Measurements from ENCODE around the gene NYAP1.

NYAP1 gene

DNA sequence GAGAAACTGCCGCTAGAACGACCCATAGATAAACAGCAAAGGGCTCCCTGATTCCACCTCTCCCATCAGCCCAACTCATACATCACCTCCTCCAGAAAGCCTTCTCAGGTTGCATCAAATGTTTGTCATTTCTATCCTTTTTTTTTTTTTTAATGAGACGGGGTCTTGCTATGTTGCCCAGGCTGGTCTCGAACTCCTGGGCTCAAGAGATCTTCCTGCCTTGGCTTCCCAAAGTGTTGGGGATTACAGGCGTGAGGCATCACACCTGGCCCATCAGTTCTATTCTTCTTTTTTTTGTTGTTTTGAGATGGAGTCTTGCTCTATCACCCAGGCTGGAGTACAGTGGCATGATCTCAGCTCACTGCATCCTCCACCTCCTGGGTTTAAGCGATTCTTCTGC is 26.7 kb upstream of the NYAP1 start:
- Histone ChIP-seq H3K36me3 (no peaks in the 10 kb centered on the region; the same call in 1 of the 2 replicates), H3K9me3 (ENCODE audit: severe bottlenecking) (no peaks in the 10 kb centered on the region), H3K4me3 (ENCODE audit: low read depth, low read length) (no peak overlapping the region), H3K27me3 (ENCODE audit: insufficient read depth, low read depth, severe bottlenecking) (no peaks in the 10 kb centered on the region), H3K27ac (no peak overlapping the region)
- DNase-seq: no peak
- TF ChIP-seq, protein P1, sequence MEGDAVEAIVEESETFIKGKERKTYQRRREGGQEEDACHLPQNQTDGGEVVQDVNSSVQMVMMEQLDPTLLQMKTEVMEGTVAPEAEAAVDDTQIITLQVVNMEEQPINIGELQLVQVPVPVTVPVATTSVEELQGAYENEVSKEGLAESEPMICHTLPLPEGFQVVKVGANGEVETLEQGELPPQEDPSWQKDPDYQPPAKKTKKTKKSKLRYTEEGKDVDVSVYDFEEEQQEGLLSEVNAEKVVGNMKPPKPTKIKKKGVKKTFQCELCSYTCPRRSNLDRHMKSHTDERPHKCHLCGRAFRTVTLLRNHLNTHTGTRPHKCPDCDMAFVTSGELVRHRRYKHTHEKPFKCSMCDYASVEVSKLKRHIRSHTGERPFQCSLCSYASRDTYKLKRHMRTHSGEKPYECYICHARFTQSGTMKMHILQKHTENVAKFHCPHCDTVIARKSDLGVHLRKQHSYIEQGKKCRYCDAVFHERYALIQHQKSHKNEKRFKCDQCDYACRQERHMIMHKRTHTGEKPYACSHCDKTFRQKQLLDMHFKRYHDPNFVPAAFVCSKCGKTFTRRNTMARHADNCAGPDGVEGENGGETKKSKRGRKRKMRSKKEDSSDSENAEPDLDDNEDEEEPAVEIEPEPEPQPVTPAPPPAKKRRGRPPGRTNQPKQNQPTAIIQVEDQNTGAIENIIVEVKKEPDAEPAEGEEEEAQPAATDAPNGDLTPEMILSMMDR (IDR thresholded peaks at IDR 0.05; ENCODE audit: low read depth, low read length): no peak

DNA sequence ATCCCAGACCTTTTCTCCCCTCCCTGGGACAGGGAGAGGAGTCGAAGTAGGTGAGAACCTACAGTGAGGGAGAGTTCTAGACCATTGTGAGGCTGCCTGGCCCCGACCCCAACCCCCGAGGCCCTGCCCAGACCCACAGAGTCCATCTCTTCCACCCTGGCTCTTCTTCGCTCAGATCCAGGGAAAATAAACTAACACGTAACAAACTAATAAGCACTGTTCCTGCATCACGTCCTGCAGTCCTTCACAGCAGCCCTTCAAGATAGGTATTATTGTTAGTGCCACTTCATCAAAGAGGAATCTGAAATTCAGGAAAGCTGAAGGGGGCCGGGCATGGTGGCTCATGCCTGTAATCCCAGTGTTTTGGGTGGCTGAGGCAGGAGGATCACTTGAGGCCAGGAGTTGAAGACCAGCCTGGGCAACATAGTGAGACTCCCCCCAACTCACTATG is 19.5 kb upstream of the NYAP1 start, which contains the start of gene SPACDR:
SPACDR (minus strand) TSS at position 51 of the 451 bp plus-strand sequence. CDS start 235 bp downstream, outside the sequence.
- H3K27me3 ChIP-seq (ENCODE audit: insufficient read depth, low read depth, severe bottlenecking): no peaks in the 10 kb centered on the region
- no peak for DNase-seq
- H3K9me3 ChIP-seq (ENCODE audit: severe bottlenecking): no peaks in the 10 kb centered on the region
- no peak within 1 kb of the TSS for H3K4me3 ChIP-seq (ENCODE audit: low read depth, low read length)
- no peak within 1 kb of the TSS for H3K27ac ChIP-seq
- TF ChIP-seq, protein P1 (IDR thresholded peaks at IDR 0.05; ENCODE audit: low read depth, low read length): no peak
- no peaks in the 10 kb centered on the region; the same call in 1 of the 2 replicates for H3K36me3 ChIP-seq

DNA sequence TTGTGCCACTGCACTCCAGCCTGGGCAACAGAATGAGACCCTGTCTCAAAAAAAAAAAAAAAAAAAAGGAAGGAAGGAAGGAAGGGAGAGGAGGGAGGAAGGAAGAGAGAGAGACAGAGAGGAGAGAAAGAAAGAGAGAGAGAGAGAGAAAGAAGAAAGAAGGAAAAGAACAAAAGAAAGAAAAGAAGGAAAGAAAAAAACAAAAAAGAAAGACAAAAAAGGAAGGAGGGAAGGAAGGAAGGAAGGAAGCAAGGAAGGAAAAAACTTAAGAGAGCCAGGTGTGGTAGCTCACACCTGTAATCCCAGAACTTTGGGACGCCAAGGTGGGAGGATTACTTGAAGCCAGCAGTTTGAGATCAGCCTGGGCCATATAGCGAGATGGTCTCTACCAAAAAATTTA is 18.9 kb upstream of the NYAP1 start:
- no peak overlapping the region for H3K27ac ChIP-seq
- H3K4me3 ChIP-seq (ENCODE audit: low read depth, low read length): no peak overlapping the region
- TF ChIP-seq, protein P1 (IDR thresholded peaks at IDR 0.05; ENCODE audit: low read depth, low read length): no peak
- no peaks in the 10 kb centered on the region for H3K9me3 ChIP-seq (ENCODE audit: severe bottlenecking)
- H3K27me3 ChIP-seq (ENCODE audit: insufficient read depth, low read depth, severe bottlenecking): no peaks in the 10 kb centered on the region
- no peak for DNase-seq
- H3K36me3 ChIP-seq: no peaks in the 10 kb centered on the region

DNA sequence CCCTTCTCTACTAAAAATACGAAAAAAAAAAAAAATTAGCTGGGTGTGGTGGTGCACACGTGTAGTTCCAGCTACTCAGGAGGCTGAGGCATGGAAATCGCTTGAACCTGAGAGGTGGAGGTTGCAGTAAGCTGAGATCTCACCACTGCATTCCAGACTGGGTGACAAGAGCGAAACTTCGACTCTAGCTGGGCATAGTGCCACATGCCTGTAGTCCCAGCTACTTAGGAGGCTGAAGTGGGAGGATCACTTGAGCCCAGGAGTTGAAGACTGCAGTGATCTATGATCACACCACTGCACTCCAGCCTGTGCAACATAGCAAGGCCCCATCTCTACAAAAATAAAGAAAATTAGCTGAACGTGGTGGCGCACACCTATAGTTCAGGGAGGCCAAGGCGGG is 18.4 kb upstream of the NYAP1 start:
- no peaks in the 10 kb centered on the region for H3K9me3 ChIP-seq (ENCODE audit: severe bottlenecking)
- DNase-seq: no peak
- no peak overlapping the region for H3K27ac ChIP-seq
- H3K4me3 ChIP-seq (ENCODE audit: low read depth, low read length): no peak overlapping the region
- H3K36me3 ChIP-seq: no peaks in the 10 kb centered on the region
- TF ChIP-seq, protein P1 (IDR thresholded peaks at IDR 0.05; ENCODE audit: low read depth, low read length): no peak
- H3K27me3 ChIP-seq (ENCODE audit: insufficient read depth, low read depth, severe bottlenecking): no peaks in the 10 kb centered on the region

DNA sequence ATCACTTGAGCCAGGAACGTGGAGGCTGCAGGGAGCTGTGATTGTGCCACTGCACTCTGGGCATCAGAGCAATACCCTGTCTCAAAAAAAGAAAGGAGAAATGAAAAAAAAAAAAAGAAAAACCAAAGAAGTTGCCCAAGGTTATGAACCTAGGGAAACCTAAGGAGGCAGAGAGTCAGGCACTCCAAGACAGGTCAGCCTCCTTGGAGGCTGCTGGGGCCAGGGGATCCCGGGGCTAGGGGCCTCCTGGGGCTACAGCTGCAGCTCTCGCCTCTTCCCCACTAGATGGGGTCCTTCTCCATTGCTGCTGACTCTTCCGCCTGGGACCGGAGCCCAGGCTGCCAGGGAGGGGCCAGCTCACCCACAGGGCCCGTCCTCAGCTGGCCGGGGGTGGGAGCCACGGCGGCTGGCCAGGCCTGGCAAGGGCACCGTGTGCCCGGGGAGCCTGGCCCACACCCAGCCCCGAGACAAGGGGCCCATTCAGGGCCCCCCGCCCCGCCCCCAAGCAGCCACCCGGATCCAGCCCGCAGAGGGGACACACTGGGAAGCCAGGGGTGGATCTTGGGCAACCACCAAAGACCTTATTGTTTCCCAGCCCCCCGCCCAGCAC is 17.9 kb upstream of the NYAP1 start:
- Histone ChIP-seq H3K27ac (no peak overlapping the region), H3K36me3 (no peaks in the 10 kb centered on the region), H3K9me3 (ENCODE audit: severe bottlenecking) (no peaks in the 10 kb centered on the region), H3K4me3 (ENCODE audit: low read depth, low read length) (no peak overlapping the region), H3K27me3 (ENCODE audit: insufficient read depth, low read depth, severe bottlenecking) (no peaks in the 10 kb centered on the region)
- TF ChIP-seq, protein P1 (IDR thresholded peaks at IDR 0.05; ENCODE audit: low read depth, low read length): peak; percentile 87
- DNase-seq: peak; percentile 71
